Measurements from ENCODE around the gene PDXDC1.
"Not testable (repeated sequence)": the region's sequence is repeated elsewhere in the genome, so short reads cannot be mapped to it uniquely, and the experiment has no call there.

GRCh38 chr16:15045270-15045669, 70.4 kb downstream of the PDXDC1 start:
- TF ChIP-seq CTCF (conservative IDR thresholded peaks at IDR 0.05; ENCODE audit: low read depth, low read length); EZH2 (IDR thresholded peaks at IDR 0.05; ENCODE audit: low read length, unreplicated experiment): not testable (repeated sequence)
